AG10803 (cell line): ENCODE measurements around the gene TULP4.

Source experiments
- DNase-seq: peaks from one replicate; pipeline ENCODE4 v3.0.0; 2010; ENCODE audit warnings: low read depth
- H3K4me3 ChIP-seq: 2 replicates; pipeline ENCODE4 v1.5.1; 2011; ENCODE audit warnings: mild to moderate bottlenecking, low read length, control low read depth
- CTCF ChIP-seq: conservative IDR thresholded peaks from 2 replicates; pipeline ENCODE4 v1.5.1; 2011; ENCODE audit warnings: mild to moderate bottlenecking, low read length, control low read depth, inconsistent platforms

TULP4 gene

GRCh38 chr6:158270389-158271127, 41.7 kb upstream of the TULP4 start:
- no peak for TF ChIP-seq CTCF
- DNase-seq = no peak
- no peak overlapping the region for H3K4me3 ChIP-seq

DNA sequence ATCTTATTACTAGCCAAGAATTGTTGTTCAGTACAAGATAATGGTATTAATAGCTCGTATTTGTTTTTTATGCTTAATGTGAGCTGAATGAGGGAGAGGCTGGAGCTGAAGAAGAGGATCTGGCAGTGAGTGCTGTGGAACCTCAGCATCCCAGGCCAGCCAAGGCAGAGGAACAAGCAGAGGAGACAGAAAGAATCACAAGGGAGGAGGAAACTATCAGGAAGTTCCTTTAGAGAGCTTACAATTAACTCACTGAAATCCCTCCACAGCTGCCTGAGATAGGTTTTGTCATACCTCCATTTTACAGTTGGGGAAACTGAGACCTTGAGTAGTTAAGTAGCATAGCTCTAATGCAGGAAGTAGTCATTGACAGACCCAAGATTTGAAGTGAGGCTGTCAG, 39.9 kb upstream of the TULP4 start:
- no peak for TF ChIP-seq CTCF
- no peak for DNase-seq
- H3K4me3 ChIP-seq = no peak overlapping the region

GRCh38 chr6:158278004-158278403, 34.3 kb upstream of the TULP4 start:
- H3K4me3 ChIP-seq = no peak overlapping the region
- DNase-seq = no peak
- no peak for TF ChIP-seq CTCF

GRCh38 chr6:158279615-158280014, 32.6 kb upstream of the TULP4 start:
- no peak for DNase-seq
- H3K4me3 ChIP-seq = no peak overlapping the region
- TF ChIP-seq CTCF = no peak

DNA sequence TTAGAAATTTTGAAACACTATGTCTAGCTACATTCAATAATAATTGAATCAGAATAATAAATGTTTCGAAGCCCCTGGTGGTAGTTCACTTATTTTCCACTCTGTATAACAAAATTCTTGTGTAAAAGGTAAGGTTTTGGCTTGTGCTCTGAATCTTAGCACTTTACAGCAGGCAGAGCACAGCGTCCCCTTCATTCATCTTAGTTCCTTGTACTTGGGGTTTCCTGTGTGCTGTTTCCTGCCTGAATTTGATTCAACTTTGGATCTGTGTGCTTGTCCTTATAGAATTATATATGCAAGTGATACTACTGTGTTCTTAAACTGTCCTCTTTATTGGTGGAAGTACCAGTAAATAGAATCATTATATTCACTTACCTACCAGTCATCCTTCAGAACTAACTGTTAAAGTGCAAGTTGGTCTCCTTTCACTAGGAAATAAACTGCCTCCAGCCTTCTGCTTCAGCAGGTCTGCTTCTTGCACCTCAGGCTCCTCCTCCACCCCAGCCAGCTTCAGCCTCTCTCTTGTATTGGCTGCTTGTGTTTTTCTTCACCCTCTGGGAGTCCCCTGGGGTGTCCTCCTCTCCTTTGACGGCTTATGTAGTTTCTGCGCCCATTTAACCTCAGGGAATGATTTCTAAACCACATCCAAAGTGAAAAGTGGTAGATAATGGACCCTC, 28.8 kb upstream of the TULP4 start:
- TF ChIP-seq CTCF = no peak
- DNase-seq = peak; percentile 25
- no peak overlapping the region; the same call in 1 of the 2 replicates for H3K4me3 ChIP-seq

GRCh38 chr6:158284007-158284875, 28.0 kb upstream of the TULP4 start:
- TF ChIP-seq CTCF = no peak
- DNase-seq = peak; percentile 78
- H3K4me3 ChIP-seq = no peak overlapping the region; the same call in 1 of the 2 replicates
